ENCODE data around the gene TAAR9. TPM values are rescaled to one million over a fixed set of nuclear protein-coding genes. Genes with fewer than 3 reads are reported as not detected.

Gene TAAR9
- total and polyA plus RNA-seq, 2 donors (not counting 1 experiment from before 2014, with no cell fraction given), result not detected

DNA sequence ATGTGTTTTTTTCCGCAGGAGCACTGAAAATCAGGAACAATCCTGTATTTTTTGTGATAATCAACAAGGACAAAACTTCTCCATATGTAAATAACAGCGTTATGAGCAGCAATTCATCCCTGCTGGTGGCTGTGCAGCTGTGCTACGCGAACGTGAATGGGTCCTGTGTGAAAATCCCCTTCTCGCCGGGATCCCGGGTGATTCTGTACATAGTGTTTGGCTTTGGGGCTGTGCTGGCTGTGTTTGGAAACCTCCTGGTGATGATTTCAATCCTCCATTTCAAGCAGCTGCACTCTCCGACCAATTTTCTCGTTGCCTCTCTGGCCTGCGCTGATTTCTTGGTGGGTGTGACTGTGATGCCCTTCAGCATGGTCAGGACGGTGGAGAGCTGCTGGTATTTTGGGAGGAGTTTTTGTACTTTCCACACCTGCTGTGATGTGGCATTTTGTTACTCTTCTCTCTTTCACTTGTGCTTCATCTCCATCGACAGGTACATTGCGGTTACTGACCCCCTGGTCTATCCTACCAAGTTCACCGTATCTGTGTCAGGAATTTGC lies 32.2 kb downstream of the TAAR9 start, which contains the start of gene TAAR6:
Gene TAAR6 (plus strand): TSS at position 102 of the 557 bp plus-strand sequence. CDS start 0 bp downstream, at position 102.
- DNase-seq (no peak), ATAC-seq (ENCODE audit: low read depth) (no peak)
- H3K27me3 ChIP-seq (replicated peaks in 1 of 4; ENCODE audit: control extremely low read depth in 1 of 4, control insufficient read depth in 3 of 4, insufficient read depth in 4 of 4, low read length in 3 of 4), result peaks cover 0 to 6% (median 3%) of the 10 kb centered on the region in 4 experiments
- POLR2A ChIA-PET, result no interaction called here
- intact Hi-C loops (cut with micrococcal nuclease), result no loop called here
- no peaks in the 10 kb centered on the region for H3K9me3 ChIP-seq (ENCODE audit: control extremely low read depth in 1 of 3, control insufficient read depth in 2 of 3, insufficient read depth in 1 of 3, low read length in 2 of 3)
- Mint-ChIP-seq H3K4me1 (no peaks in the 10 kb centered on the region), H3K27ac (no peak within 1 kb of the TSS), H3K9me3 (ENCODE audit: insufficient read depth) (no peaks in the 10 kb centered on the region), H3K4me3 (no peak within 1 kb of the TSS), H3K27me3 (peaks cover 34% of the 10 kb centered on the region)
- H4K20me1 ChIP-seq (ENCODE audit: control insufficient read depth, insufficient read depth, low read length, poor library complexity, severe bottlenecking), result no peaks in the 10 kb centered on the region
- CTCF ChIA-PET, result no interaction called here
- no peaks in the 10 kb centered on the region for H3K4me1 ChIP-seq (ENCODE audit: control insufficient read depth in 2 of 2, insufficient read depth in 2 of 2, low read length in 2 of 2)
- H3K27ac ChIP-seq (ENCODE audit: low read length in 2 of 2), result no peak within 1 kb of the TSS
- no peak within 1 kb of the TSS for H3K9ac ChIP-seq (ENCODE audit: low read length)
- no peaks in the 10 kb centered on the region for H3K36me3 ChIP-seq (replicated peaks in 1 of 2; ENCODE audit: control extremely low read depth in 1 of 2, control insufficient read depth in 1 of 2, extremely low read depth in 1 of 2, insufficient read depth in 2 of 2, low read length in 1 of 2)
- H3K4me2 ChIP-seq (replicated peaks; ENCODE audit: low read depth, low read length, poor library complexity, severe bottlenecking), result no peak within 1 kb of the TSS
- no peak within 1 kb of the TSS for H3K4me3 ChIP-seq (ENCODE audit: control extremely low read depth in 1 of 5, extremely low read depth in 1 of 5, insufficient read depth in 1 of 5, low read depth in 2 of 5, low read length in 4 of 5)
- no peaks in the 10 kb centered on the region for H3K79me2 ChIP-seq (ENCODE audit: control insufficient read depth, insufficient read depth, low read length)
- TF ChIP-seq, protein P1, sequence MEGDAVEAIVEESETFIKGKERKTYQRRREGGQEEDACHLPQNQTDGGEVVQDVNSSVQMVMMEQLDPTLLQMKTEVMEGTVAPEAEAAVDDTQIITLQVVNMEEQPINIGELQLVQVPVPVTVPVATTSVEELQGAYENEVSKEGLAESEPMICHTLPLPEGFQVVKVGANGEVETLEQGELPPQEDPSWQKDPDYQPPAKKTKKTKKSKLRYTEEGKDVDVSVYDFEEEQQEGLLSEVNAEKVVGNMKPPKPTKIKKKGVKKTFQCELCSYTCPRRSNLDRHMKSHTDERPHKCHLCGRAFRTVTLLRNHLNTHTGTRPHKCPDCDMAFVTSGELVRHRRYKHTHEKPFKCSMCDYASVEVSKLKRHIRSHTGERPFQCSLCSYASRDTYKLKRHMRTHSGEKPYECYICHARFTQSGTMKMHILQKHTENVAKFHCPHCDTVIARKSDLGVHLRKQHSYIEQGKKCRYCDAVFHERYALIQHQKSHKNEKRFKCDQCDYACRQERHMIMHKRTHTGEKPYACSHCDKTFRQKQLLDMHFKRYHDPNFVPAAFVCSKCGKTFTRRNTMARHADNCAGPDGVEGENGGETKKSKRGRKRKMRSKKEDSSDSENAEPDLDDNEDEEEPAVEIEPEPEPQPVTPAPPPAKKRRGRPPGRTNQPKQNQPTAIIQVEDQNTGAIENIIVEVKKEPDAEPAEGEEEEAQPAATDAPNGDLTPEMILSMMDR (IDR thresholded peaks at IDR 0.05), result no peak
- no peak for TF ChIP-seq EZH2 (IDR thresholded peaks at IDR 0.05; ENCODE audit: borderline replicate concordance, insufficient read depth, low read depth, low read length, poor library complexity, severe bottlenecking)
- 97% methylated on average over 10 of the region's 15 CpGs for WGBS (ENCODE audit: insufficient coverage)
- no peak within 1 kb of the TSS for H2AFZ ChIP-seq (ENCODE audit: insufficient read depth, low read depth, low read length, poor library complexity, severe bottlenecking)

DNA sequence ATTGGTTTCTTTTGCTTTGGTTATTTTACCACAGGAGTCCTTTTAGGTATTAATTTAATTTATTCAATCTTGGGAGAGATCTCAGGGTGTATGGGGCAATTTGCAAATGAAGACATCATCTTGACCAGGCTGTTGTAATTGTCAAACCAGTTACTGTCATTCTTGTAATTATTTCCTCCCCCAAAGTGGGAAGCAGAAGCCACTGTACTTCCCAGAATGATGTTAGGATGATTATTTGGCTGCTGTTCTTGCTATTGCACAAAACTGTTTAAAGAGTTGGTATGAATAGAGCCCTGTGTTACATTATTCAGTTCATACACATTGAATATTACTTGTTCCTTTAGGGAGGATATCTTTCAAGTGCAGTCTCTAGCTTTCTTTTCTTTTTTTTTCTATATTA lies 33.7 kb downstream of the TAAR9 start:
- ATAC-seq (ENCODE audit: low read depth), result no peak
- POLR2A ChIA-PET, result no interaction called here

More for the DNA sequence above, 33.7 kb downstream of the TAAR9 start:
- Histone ChIP-seq H3K27me3 (replicated peaks in 1 of 4; ENCODE audit: control extremely low read depth in 1 of 4, control insufficient read depth in 3 of 4, insufficient read depth in 4 of 4, low read length in 3 of 4) (peaks cover 0 to 6% (median 3%) of the 10 kb centered on the region in 4 experiments), H3K9me3 (ENCODE audit: control extremely low read depth in 1 of 3, control insufficient read depth in 2 of 3, insufficient read depth in 1 of 3, low read length in 2 of 3) (no peaks in the 10 kb centered on the region), H3K27ac (ENCODE audit: low read length in 2 of 2) (no peak overlapping the region), H3K4me2 (replicated peaks; ENCODE audit: low read depth, low read length, poor library complexity, severe bottlenecking) (no peak overlapping the region), H3K36me3 (replicated peaks in 1 of 2; ENCODE audit: control extremely low read depth in 1 of 2, control insufficient read depth in 1 of 2, extremely low read depth in 1 of 2, insufficient read depth in 2 of 2, low read length in 1 of 2) (no peaks in the 10 kb centered on the region), H4K20me1 (ENCODE audit: control insufficient read depth, insufficient read depth, low read length, poor library complexity, severe bottlenecking) (no peaks in the 10 kb centered on the region), H3K9ac (ENCODE audit: low read length) (no peak overlapping the region), H3K4me3 (ENCODE audit: control extremely low read depth in 1 of 5, extremely low read depth in 1 of 5, insufficient read depth in 1 of 5, low read depth in 2 of 5, low read length in 4 of 5) (no peak overlapping the region), H2AFZ (ENCODE audit: insufficient read depth, low read depth, low read length, poor library complexity, severe bottlenecking) (no peak overlapping the region), H3K79me2 (ENCODE audit: control insufficient read depth, insufficient read depth, low read length) (no peaks in the 10 kb centered on the region), H3K4me1 (ENCODE audit: control insufficient read depth in 2 of 2, insufficient read depth in 2 of 2, low read length in 2 of 2) (no peaks in the 10 kb centered on the region)
- DNase-seq, result no peak
- TF ChIP-seq EZH2 (IDR thresholded peaks at IDR 0.05; ENCODE audit: borderline replicate concordance, insufficient read depth, low read depth, low read length, poor library complexity, severe bottlenecking), result no peak
- TF ChIP-seq, protein P1 (IDR thresholded peaks at IDR 0.05), result no peak
- Mint-ChIP-seq H3K4me3 (no peak overlapping the region), H3K4me1 (no peaks in the 10 kb centered on the region), H3K27me3 (peaks cover 36% of the 10 kb centered on the region), H3K9me3 (ENCODE audit: insufficient read depth) (no peaks in the 10 kb centered on the region), H3K27ac (no peak overlapping the region)
- intact Hi-C loops (cut with micrococcal nuclease), result no loop called here
- CTCF ChIA-PET, result interaction anchor here (1.0 kb wide), 1 partner anchor 292 kb away, joined by 3 read pairs; no protein-coding TSS in a partner anchor
